Gastrocnemius medialis (tissue), 4 donors: ENCODE results near the gene SYVN1.
A peak's percentile ranks its signal among the peaks of the same experiment; 100 is the strongest.

Source experiments
- CTCF ChIP-seq, 5 experiments: fragments of 450-650 bp in 3 of 5; fragments of 200-600 bp in 2 of 5; sonication (generic) in 2 of 5; IDR thresholded peaks in 4 of 5; conservative IDR thresholded peaks in 1 of 5; 1 replicate in 4 of 5; 2 replicates in 1 of 5; pipeline ENCODE4 v1.5.1; 2016 to 2019; ENCODE audit warnings: antibody characterized with exemption in 5 of 5, mild to moderate bottlenecking in 3 of 5, moderate library complexity in 3 of 5
- POLR2A ChIP-seq, 2 donors: fragments of 450-650 bp; IDR thresholded peaks; one replicate each; pipeline ENCODE4 v1.6.1; 2017; ENCODE audit warnings: antibody characterized with exemption in 2 of 2, mild to moderate bottlenecking in 2 of 2, moderate library complexity in 2 of 2

DNA sequence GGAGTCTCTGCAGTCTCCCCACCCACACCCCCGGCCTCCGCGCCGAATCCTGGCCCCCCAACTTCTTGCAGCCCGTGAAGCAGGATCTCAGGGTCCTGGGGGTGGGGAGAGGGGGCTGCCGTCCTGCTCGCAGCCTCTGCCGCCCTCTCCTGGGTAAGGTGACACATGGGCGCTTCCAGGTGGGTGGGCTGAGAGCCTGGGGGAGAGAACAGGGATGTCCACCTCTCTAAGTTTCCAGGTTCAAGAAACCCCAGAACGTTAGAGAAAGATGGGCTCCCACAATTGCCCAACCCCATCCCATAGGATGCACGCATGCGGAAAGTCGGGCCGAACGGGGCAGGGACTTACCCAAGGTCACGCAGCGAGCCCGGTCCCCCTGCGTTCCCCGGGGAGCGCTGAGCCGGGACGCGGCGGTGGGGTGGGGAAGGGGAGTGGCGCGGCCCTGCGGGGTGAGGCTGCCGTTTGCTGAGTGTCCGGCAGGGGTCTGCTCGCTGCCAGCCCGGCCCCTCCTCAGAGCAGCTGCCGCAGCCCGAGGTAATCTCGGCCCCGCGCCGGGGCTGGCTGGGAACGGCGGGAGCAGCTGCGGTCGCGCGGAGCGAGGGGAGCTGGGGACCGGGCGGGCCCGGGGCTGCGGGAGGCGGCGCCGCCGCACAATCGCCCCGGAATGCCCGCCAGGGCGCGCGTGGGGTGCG lies 46.7 kb upstream of the SYVN1 start:
- TF ChIP-seq CTCF (IDR thresholded peaks at IDR 0.05 in 4 of 5, conservative IDR thresholded peaks at IDR 0.05 in 1 of 5) (peak; percentile 52 to 75 (median 73)), POLR2A (IDR thresholded peaks at IDR 0.05) (peak; percentile 76 to 80)
